Endothelial cell of umbilical vein (primary cell): Measurements from ENCODE around the gene TMC1. TPM values are rescaled to one million over a fixed set of nuclear protein-coding genes. Genes with fewer than 3 reads are reported as not detected.

Source experiments
- BruUV-seq: library from RNA; stranded (reverse); fragments of 400-500 nt; replicated peaks from 2 replicates; lab custom pipeline; 2021; lab: Mats Ljungman, UMichigan
- CTCF ChIA-PET: fragments of 300-600, 350-600 bp; sonication (Branson Sonifier 250); formaldehyde crosslinking; loops from one replicate; lab custom pipeline; 2021; ENCODE audit warnings: antibody characterized with exemption, inconsistent platforms; lab: Charles Lee
- POLR2A ChIA-PET: fragments of 300-600, 350-600 bp; sonication (Branson Sonifier 250); formaldehyde crosslinking; loops from one replicate; lab custom pipeline; 2021; ENCODE audit warnings: antibody characterized with exemption, inconsistent platforms; lab: Charles Lee
- DNase-seq: peaks from one replicate; pipeline ENCODE4 v3.0.0-alpha.2; 2011; ENCODE audit warnings: low read depth, low spot score
- FAIRE-seq: peaks from 2 replicates; lab custom pipeline; 2011; peaks lifted over from hg19 to GRCh38; lab: Jason Lieb, UNC
- H2AFZ ChIP-seq: 2 replicates; pipeline ENCODE4 v1.6.0; 2012; ENCODE audit warnings: low read depth, low read length, control low read depth, inconsistent platforms
- H3K27ac ChIP-seq: 2 replicates; pipeline ENCODE4 v1.5.1; 2011; ENCODE audit warnings: low read depth, mild to moderate bottlenecking, control low read depth, low read length, moderate library complexity; ENCODE audit not compliant: insufficient read depth
- H3K27me3 ChIP-seq, 2 experiments: 2 replicates each; pipeline versions ENCODE4 v1.6.0 to v1.6.1; 2011; ENCODE audit warnings: low read length in 2 of 2, mixed read lengths in 1 of 2; ENCODE audit not compliant: control insufficient read depth in 2 of 2, insufficient read depth in 2 of 2
- H3K36me3 ChIP-seq, 2 experiments: 2 replicates in 1 of 2; 3 replicates in 1 of 2; pipeline ENCODE4 v1.5.1; 2011; ENCODE audit warnings: low read length in 2 of 2, mild to moderate bottlenecking in 1 of 2, moderate library complexity in 1 of 2; ENCODE audit not compliant: control insufficient read depth in 2 of 2, insufficient read depth in 2 of 2; ENCODE audit errors: extremely low read depth in 1 of 2
- H3K4me1 ChIP-seq: 3 replicates; pipeline ENCODE4 v1.5.1; 2011; ENCODE audit warnings: mild to moderate bottlenecking, low read length; ENCODE audit not compliant: control insufficient read depth, insufficient read depth; ENCODE audit errors: extremely low read depth
- H3K4me2 ChIP-seq: 2 replicates; pipeline ENCODE4 v1.6.1; 2011; ENCODE audit warnings: low read length, control low read depth, mixed read lengths; ENCODE audit not compliant: insufficient read depth
- H3K4me3 ChIP-seq, 3 experiments: fragments of 200-600 bp in 1 of 3; sonication (generic), shearing (Covaris generic) in 1 of 3; replicated peaks in 1 of 3; 2 replicates each; pipeline ENCODE4 v1.5.1; 2011 to 2016; ENCODE audit warnings: control low read depth in 3 of 3, low read length in 3 of 3, mild to moderate bottlenecking in 2 of 3, inconsistent platforms in 1 of 3, low read depth in 1 of 3, moderate library complexity in 1 of 3; ENCODE audit not compliant: insufficient read depth in 1 of 3
- H3K79me2 ChIP-seq: 2 replicates; pipeline ENCODE4 v1.6.0; 2012; ENCODE audit warnings: low read length, inconsistent platforms; ENCODE audit not compliant: control insufficient read depth, insufficient read depth
- H3K9ac ChIP-seq: replicated peaks from 2 replicates; pipeline ENCODE3; 2011; ENCODE audit warnings: low read length, control low read depth; ENCODE audit not compliant: insufficient read depth; ENCODE audit errors: extremely low read depth
- H3K9me1 ChIP-seq: replicated peaks from 3 replicates; pipeline ENCODE4 v1.6.0; 2011; ENCODE audit warnings: mild to moderate bottlenecking, low read length; ENCODE audit not compliant: control insufficient read depth, insufficient read depth; ENCODE audit errors: extremely low read depth
- H3K9me3 ChIP-seq: replicated peaks from 2 replicates; pipeline ENCODE4 v1.5.1; 2012; ENCODE audit warnings: low read length, inconsistent platforms; ENCODE audit not compliant: control insufficient read depth, insufficient read depth
- H4K20me1 ChIP-seq: replicated peaks from 2 replicates; pipeline ENCODE3; 2011; ENCODE audit warnings: mild to moderate bottlenecking, low read length; ENCODE audit not compliant: control insufficient read depth, insufficient read depth; ENCODE audit errors: extremely low read depth
- CTCF ChIP-seq, 2 donors: IDR thresholded peaks; 1 replicate in 1 of 2; 2 replicates in 1 of 2; pipeline ENCODE4 v1.5.1; 2011; ENCODE audit warnings: low read length in 2 of 2, mild to moderate bottlenecking in 2 of 2, moderate library complexity in 2 of 2, control low read depth in 1 of 2, inconsistent platforms in 1 of 2, low read depth in 1 of 2; ENCODE audit not compliant: insufficient read depth in 1 of 2; ENCODE audit errors: extremely low read depth in 1 of 2
- EZH2 ChIP-seq: IDR thresholded peaks from 2 replicates; pipeline ENCODE4 v1.6.1; 2012; ENCODE audit warnings: borderline replicate concordance, low read depth, mild to moderate bottlenecking, moderate library complexity, low read length, inconsistent platforms; ENCODE audit not compliant: severe bottlenecking
- FOS ChIP-seq: IDR thresholded peaks from 2 replicates; pipeline ENCODE4 v1.6.1; 2011; ENCODE audit warnings: mild to moderate bottlenecking, low read length, moderate library complexity, borderline replicate concordance; ENCODE audit not compliant: insufficient read depth
- GATA2 ChIP-seq: IDR thresholded peaks from 2 replicates; pipeline ENCODE4 v1.7.0; 2011; ENCODE audit warnings: low read depth, mild to moderate bottlenecking, moderate library complexity, mixed read lengths, low read length; ENCODE audit not compliant: insufficient read length, insufficient read depth
- JUN ChIP-seq: IDR thresholded peaks from 2 replicates; pipeline ENCODE4 v1.6.1; 2011; ENCODE audit warnings: borderline replicate concordance, low read depth; ENCODE audit not compliant: insufficient read length, insufficient read depth
- MYC ChIP-seq: IDR thresholded peaks from one replicate; pipeline ENCODE4 v1.6.1; 2011; ENCODE audit warnings: mild to moderate bottlenecking, low read depth, low read length
- POLR2A ChIP-seq: IDR thresholded peaks from 2 replicates; pipeline ENCODE4 v1.6.1; 2012; ENCODE audit warnings: low read depth, mild to moderate bottlenecking, control low read depth, low read length
- POLR2AphosphoS5 ChIP-seq: IDR thresholded peaks from 2 replicates; pipeline ENCODE4 v1.6.1; 2012; ENCODE audit warnings: low read depth, mild to moderate bottlenecking, control low read depth, low read length, moderate library complexity; ENCODE audit not compliant: insufficient read depth
- dilution Hi-C: fragments of 300-500 bp; cut with MboI; formaldehyde crosslinking; loops from one replicate; pipeline ENCODE4 v1.15.0; 2019; ENCODE audit warnings: low sequenced_read_pairs; ENCODE audit not compliant: extremely low pct_ligation_motif_present
- intact Hi-C: fragments of 100-400 bp; cut with micrococcal nuclease; formaldehyde crosslinking; loops from one replicate; pipeline ENCODE4 v1.10.0; 2022
- polyA plus RNA-seq, 4 experiments: library from polyadenylated mRNA; depleted of rRNA in 3 of 4; stranded (reverse) in 3 of 4; unstranded in 1 of 4; fragments of >200 nt; gene quantifications; 2 replicates each; pipeline versions ENCODE4 v1.2.1 to v1.2.3, GENCODE V29; 2011 to 2012; ENCODE audit warnings: missing spikeins in 1 of 4
- total RNA-seq: library from RNA; stranded (reverse); gene quantifications from 2 replicates; pipeline ENCODE4 v1.2.3, GENCODE V29; 2021
- TF ChIP-seq, protein P1 (sequence below): IDR thresholded peaks from 2 replicates; pipeline ENCODE4 v1.6.1; 2011; ENCODE audit not compliant: insufficient read depth, insufficient read length

Gene TMC1
- total and polyA plus RNA-seq, 2 donors (not counting 3 experiments of a cell fraction or from before 2014, with no cell fraction given) = 1.5 TPM; not detected in 1

GRCh38 chr9:72743836-72744235 lies 222.4 kb downstream of the TMC1 start:
- CTCF ChIA-PET = interaction anchor here (0.6 to 1.7 kb wide), 2 partner anchors 463 to 719 kb away, joined by 3 to 7 read pairs; no protein-coding TSS in a partner anchor
- no peaks in the 10 kb centered on the region for H3K9me1 ChIP-seq

More at GRCh38 chr9:72743836-72744235, 222.4 kb downstream of the TMC1 start:
- no peaks in the 10 kb centered on the region for H3K36me3 ChIP-seq
- TF ChIP-seq EZH2 = no peak
- TF ChIP-seq, protein P1, sequence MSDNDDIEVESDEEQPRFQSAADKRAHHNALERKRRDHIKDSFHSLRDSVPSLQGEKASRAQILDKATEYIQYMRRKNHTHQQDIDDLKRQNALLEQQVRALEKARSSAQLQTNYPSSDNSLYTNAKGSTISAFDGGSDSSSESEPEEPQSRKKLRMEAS = no peak
- TF ChIP-seq FOS = no peak
- no peak for TF ChIP-seq POLR2AphosphoS5
- no peak for TF ChIP-seq MYC
- TF ChIP-seq JUN = no peak
- no peak for TF ChIP-seq CTCF (IDR thresholded peaks at IDR 0.05; ENCODE audit: extremely low read depth in 1 of 2, insufficient read depth in 1 of 2, low read depth in 1 of 2, low read length in 2 of 2)
- no peak for TF ChIP-seq POLR2A
- TF ChIP-seq GATA2 = no peak
- H3K27ac ChIP-seq = no peak overlapping the region
- H3K79me2 ChIP-seq = no peaks in the 10 kb centered on the region
- peaks cover 0 to 3% of the 10 kb centered on the region in 2 experiments for H3K27me3 ChIP-seq
- H3K9ac ChIP-seq = no peak overlapping the region
- H3K9me3 ChIP-seq = no peaks in the 10 kb centered on the region
- intact Hi-C loops = no loop called here
- no peak overlapping the region for H2AFZ ChIP-seq
- no peak overlapping the region for H3K4me2 ChIP-seq
- H4K20me1 ChIP-seq = no peaks in the 10 kb centered on the region
- no TSS peak for BruUV-seq
- H3K4me1 ChIP-seq = no peaks in the 10 kb centered on the region
- FAIRE-seq (no peak), DNase-seq (no peak)
- POLR2A ChIA-PET = no interaction called here
- no peak overlapping the region for H3K4me3 ChIP-seq
- dilution Hi-C loops = no loop called here
